ENCODE results near the gene DOK6.

The DOK6 gene

DNA sequence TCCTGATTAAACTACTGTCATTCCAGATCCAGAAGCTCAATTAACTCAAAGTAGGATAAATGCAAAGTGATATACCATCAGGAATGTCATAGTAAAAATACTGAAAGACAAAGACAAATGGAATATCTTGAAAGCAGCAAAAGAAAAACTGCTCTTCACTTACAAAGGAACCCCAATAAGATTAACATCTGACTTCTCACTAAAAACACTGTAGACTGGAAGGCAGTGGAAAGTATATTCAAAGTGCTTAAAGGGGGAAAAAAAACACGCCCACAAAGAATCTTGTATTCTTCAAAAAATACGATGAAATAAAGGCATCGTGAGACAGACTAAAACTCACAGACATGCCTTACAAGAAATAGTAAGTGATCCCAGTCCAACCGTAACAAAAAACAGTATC is 195.7 kb downstream of the DOK6 start:
- TF ChIP-seq, protein P1, sequence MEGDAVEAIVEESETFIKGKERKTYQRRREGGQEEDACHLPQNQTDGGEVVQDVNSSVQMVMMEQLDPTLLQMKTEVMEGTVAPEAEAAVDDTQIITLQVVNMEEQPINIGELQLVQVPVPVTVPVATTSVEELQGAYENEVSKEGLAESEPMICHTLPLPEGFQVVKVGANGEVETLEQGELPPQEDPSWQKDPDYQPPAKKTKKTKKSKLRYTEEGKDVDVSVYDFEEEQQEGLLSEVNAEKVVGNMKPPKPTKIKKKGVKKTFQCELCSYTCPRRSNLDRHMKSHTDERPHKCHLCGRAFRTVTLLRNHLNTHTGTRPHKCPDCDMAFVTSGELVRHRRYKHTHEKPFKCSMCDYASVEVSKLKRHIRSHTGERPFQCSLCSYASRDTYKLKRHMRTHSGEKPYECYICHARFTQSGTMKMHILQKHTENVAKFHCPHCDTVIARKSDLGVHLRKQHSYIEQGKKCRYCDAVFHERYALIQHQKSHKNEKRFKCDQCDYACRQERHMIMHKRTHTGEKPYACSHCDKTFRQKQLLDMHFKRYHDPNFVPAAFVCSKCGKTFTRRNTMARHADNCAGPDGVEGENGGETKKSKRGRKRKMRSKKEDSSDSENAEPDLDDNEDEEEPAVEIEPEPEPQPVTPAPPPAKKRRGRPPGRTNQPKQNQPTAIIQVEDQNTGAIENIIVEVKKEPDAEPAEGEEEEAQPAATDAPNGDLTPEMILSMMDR (IDR thresholded peaks at IDR 0.05; ENCODE audit: insufficient read depth, low read depth, low read length, missing control alignments): no peak
- H3K4me3 ChIP-seq (ENCODE audit: low read length): no peak overlapping the region
- DNase-seq (ENCODE audit: low read depth): no peak

DNA sequence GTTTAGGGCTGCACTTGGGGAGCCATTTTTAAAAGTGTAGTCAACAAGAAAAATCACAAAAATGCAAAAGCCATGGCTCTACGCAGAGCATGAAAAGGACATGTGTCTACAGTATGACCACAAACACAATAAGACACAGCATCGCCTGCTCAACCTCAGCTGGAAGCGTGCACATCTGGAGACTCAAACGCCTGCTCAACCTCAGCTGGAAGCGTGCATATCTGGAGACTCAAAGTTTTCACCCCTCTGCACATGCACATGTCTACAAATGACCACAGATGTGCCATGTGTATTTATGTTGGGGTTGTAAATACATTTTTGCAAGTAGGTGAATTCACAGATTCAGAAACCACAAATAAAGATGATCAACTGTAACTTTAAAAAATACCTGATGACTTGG is 196.9 kb downstream of the DOK6 start:
- DNase-seq (ENCODE audit: low read depth): no peak
- TF ChIP-seq, protein P1 (IDR thresholded peaks at IDR 0.05; ENCODE audit: insufficient read depth, low read depth, low read length, missing control alignments): no peak
- H3K4me3 ChIP-seq (ENCODE audit: low read length): no peak overlapping the region

DNA sequence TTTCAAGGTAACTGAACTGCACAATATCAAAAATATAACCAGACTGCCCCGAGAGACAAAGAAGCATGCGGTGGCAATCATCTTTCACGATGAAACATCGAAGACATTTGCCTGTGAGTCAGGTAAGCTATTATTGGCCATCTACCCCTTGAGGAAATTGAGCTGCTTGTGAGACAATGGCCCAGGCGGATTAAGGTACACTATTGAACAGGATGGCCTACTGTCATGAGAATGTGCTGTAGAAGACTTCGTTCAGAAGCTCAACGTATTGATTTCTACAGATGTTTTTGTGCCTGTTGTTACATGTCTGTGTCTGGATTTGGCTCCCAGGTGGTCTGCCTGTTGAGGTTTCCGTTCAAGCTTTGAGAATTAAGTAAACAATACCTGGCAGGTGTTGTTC is 198.7 kb downstream of the DOK6 start:
- no peak for DNase-seq (ENCODE audit: low read depth)
- no peak overlapping the region for H3K4me3 ChIP-seq (ENCODE audit: low read length)
- TF ChIP-seq, protein P1 (IDR thresholded peaks at IDR 0.05; ENCODE audit: insufficient read depth, low read depth, low read length, missing control alignments): no peak

DNA sequence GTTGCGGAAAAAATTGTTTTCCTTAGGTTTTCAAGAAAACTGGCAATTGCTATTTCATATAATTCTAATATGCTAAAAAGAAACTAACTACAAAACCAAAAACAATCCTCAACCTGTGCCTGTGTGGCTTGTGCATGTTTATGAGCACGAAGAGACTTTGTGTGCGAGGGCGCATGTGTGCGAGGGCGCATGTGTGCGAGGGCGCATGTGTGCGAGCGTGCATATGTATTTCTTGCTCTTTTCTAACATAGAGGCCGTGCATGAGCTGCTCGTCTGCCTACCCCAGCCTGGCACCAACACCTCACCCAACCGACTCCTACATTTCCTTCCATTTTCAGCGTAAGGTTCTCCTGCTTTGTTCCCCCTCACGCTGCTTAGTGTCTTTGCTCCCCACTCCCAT is 211.6 kb downstream of the DOK6 start:
- TF ChIP-seq, protein P1 (IDR thresholded peaks at IDR 0.05; ENCODE audit: insufficient read depth, low read depth, low read length, missing control alignments): no peak
- DNase-seq (ENCODE audit: low read depth): no peak
- no peak overlapping the region for H3K4me3 ChIP-seq (ENCODE audit: low read length)

DNA sequence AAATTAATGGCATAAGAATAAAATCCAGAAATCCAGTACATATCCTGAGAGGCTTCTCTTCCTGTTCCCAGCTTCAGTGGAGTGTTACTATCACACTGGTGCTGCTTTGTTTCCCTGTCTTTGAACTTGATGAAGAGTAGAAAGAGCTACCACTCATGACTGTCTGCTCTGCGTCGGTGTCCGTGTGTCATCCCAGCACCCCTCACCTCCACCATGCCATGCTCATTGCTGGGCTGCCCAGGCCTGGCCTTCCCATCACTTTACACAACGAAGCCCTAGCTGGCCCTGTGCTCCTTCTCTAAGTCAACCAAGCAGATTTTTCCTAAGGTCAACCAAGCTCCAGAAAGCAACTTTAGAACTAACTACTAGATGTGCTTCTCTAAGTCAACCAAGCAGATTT is 215.4 kb downstream of the DOK6 start:
- no peak for DNase-seq (ENCODE audit: low read depth)
- TF ChIP-seq, protein P1 (IDR thresholded peaks at IDR 0.05; ENCODE audit: insufficient read depth, low read depth, low read length, missing control alignments): no peak

DNA sequence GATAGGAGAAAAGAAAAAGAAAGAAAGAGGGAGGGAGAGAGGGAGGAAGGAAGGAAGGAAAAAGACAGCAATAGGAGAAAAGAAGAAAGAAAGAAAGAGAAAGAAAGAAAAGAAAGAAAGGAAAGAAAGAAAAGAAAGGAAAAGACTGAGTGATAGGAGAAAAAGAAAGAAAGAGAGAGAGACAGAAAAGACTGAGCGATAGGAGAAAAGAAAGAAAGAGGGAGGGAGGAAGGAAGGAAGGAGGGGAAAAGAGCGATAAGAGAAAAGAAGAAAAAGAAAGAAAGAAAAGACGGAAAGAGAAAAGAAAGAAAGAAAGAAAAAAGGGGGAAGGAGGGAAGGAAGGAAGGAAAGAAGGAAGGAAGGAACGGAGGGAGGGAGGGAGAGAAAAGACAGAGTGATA is 216.7 kb downstream of the DOK6 start:
- no peak overlapping the region for H3K4me3 ChIP-seq (ENCODE audit: low read length)
- TF ChIP-seq, protein P1 (IDR thresholded peaks at IDR 0.05; ENCODE audit: insufficient read depth, low read depth, low read length, missing control alignments): no peak
- no peak for DNase-seq (ENCODE audit: low read depth)

More for the DNA sequence above, 215.4 kb downstream of the DOK6 start:
- no peak overlapping the region for H3K4me3 ChIP-seq (ENCODE audit: low read length)

DNA sequence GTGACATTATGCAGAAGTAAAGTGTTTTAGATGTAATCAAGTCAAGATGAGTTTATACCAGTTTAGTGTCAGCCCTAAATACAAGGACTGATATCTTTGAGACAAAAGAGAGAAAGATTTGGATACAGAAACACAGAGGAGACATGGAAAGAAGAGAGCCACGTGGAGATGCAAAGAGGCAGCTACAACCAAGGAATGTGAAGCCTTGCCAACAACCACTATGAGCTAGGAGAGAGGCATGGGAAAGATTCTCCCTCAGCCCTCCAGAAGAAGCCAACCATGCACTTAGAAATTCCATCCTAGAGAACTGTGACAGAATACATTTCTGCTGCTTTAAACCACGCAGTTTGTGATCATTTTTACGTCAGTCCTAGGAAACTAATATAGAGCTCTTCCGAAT is 217.2 kb downstream of the DOK6 start:
- TF ChIP-seq, protein P1 (IDR thresholded peaks at IDR 0.05; ENCODE audit: insufficient read depth, low read depth, low read length, missing control alignments): no peak
- no peak for DNase-seq (ENCODE audit: low read depth)
- H3K4me3 ChIP-seq (ENCODE audit: low read length): no peak overlapping the region

All from epithelial cell of esophagus (primary cell).